GM12801 (cell line): Measurements from ENCODE around the gene CTNNA1.

ENCODE experiments used
- CTCF ChIP-seq: IDR thresholded peaks from one replicate; pipeline ENCODE4 v1.5.1; 2011; ENCODE audit warnings: control low read depth; ENCODE audit not compliant: insufficient read length; ENCODE audit errors: extremely low read depth

The CTNNA1 gene

GRCh38 chr5:138803285-138803684, 50.1 kb downstream of the CTNNA1 start:
- TF ChIP-seq CTCF, result no peak

- no peak for TF ChIP-seq CTCF
Measured at GRCh38 chr5:138803935-138804334, 50.7 kb downstream of the CTNNA1 start.

- TF ChIP-seq CTCF, result no peak
Measured at GRCh38 chr5:138805096-138805495, 51.9 kb downstream of the CTNNA1 start.

- TF ChIP-seq CTCF, result no peak
Measured at GRCh38 chr5:138807182-138807581, 54.0 kb downstream of the CTNNA1 start.

- no peak for TF ChIP-seq CTCF
Measured at GRCh38 chr5:138809391-138809790, 56.2 kb downstream of the CTNNA1 start.

GRCh38 chr5:138815529-138815928, 62.3 kb downstream of the CTNNA1 start:
- TF ChIP-seq CTCF, result no peak

- TF ChIP-seq CTCF, result no peak
Measured at GRCh38 chr5:138817241-138817640, 64.0 kb downstream of the CTNNA1 start.

- TF ChIP-seq CTCF, result no peak
Measured at GRCh38 chr5:138819081-138819480, 65.9 kb downstream of the CTNNA1 start.
